ENCODE results near the gene TRAPPC5. TPM values are rescaled to one million over a fixed set of nuclear protein-coding genes. Genes with fewer than 3 reads are reported as not detected.
"Not testable (repeated sequence)": the region's sequence is repeated elsewhere in the genome, so short reads cannot be mapped to it uniquely, and the experiment has no call there.

The TRAPPC5 gene
- 93.9 and 110 TPM in 2 replicates for polyA plus RNA-seq (2014; cell fraction: cytosol; rRNA removed)
- 81.8 and 91.1 TPM in 2 replicates for polyA plus RNA-seq (2014; cell fraction: nucleus; rRNA removed)

GRCh38 chr19:7680606-7681339 is at the start of gene TRAPPC5:
TRAPPC5 (plus strand) TSS chr19:7680833; CDS start chr19:7682254, 1,421 bp downstream.
- peak; percentile 75 for DNase-seq (ENCODE audit: low spot score)

- DNase-seq (ENCODE audit: low spot score) = no peak
Observed at GRCh38 chr19:7631577-7631976, 49.1 kb upstream of the TRAPPC5 start.

GRCh38 chr19:7632340-7633203 is 48.1 kb upstream of the TRAPPC5 start:
- no peak for DNase-seq (ENCODE audit: low spot score)

- no peak for DNase-seq (ENCODE audit: low spot score)
Observed at GRCh38 chr19:7633698-7634097, 46.9 kb upstream of the TRAPPC5 start, which contains the start of gene PCP2. PCP2 (minus strand) TSS chr19:7633719; CDS start chr19:7633457, 262 bp downstream.

GRCh38 chr19:7635670-7636069 is 45.0 kb upstream of the TRAPPC5 start:
- DNase-seq (ENCODE audit: low spot score) = no peak

GRCh38 chr19:7636317-7636690 is 44.3 kb upstream of the TRAPPC5 start:
- no peak for DNase-seq (ENCODE audit: low spot score)

GRCh38 chr19:7636691-7637373 is 43.8 kb upstream of the TRAPPC5 start, which contains the start of gene STXBP2:
STXBP2 (plus strand) TSS chr19:7637110; CDS start chr19:7637150, 40 bp downstream.
- DNase-seq (ENCODE audit: low spot score) = no peak

GRCh38 chr19:7637374-7638256 is 43.0 kb upstream of the TRAPPC5 start:
- DNase-seq (ENCODE audit: low spot score) = no peak

- no peak for DNase-seq (ENCODE audit: low spot score)
Observed at GRCh38 chr19:7638802-7639465, 41.7 kb upstream of the TRAPPC5 start.

GRCh38 chr19:7639863-7640348 is 40.7 kb upstream of the TRAPPC5 start:
- no peak for DNase-seq (ENCODE audit: low spot score)

GRCh38 chr19:7640803-7641202 is 39.8 kb upstream of the TRAPPC5 start:
- DNase-seq (ENCODE audit: low spot score) = no peak

- no peak for DNase-seq (ENCODE audit: low spot score)
Observed at GRCh38 chr19:7641290-7642276, 39.0 kb upstream of the TRAPPC5 start.

- no peak for DNase-seq (ENCODE audit: low spot score)
Observed at GRCh38 chr19:7642295-7643030, 38.2 kb upstream of the TRAPPC5 start.

- DNase-seq (ENCODE audit: low spot score) = no peak
Observed at GRCh38 chr19:7643031-7643415, 37.6 kb upstream of the TRAPPC5 start.

GRCh38 chr19:7643629-7644549 is 36.7 kb upstream of the TRAPPC5 start:
- not testable (repeated sequence) for DNase-seq (ENCODE audit: low spot score)

GRCh38 chr19:7644550-7644877 is 36.1 kb upstream of the TRAPPC5 start:
- DNase-seq (ENCODE audit: low spot score) = no peak

GRCh38 chr19:7645163-7645562 is 35.5 kb upstream of the TRAPPC5 start:
- no peak for DNase-seq (ENCODE audit: low spot score)

All from SK-N-DZ (cell line).